ENCODE measurements around the gene PCCA.

Gene PCCA

DNA sequence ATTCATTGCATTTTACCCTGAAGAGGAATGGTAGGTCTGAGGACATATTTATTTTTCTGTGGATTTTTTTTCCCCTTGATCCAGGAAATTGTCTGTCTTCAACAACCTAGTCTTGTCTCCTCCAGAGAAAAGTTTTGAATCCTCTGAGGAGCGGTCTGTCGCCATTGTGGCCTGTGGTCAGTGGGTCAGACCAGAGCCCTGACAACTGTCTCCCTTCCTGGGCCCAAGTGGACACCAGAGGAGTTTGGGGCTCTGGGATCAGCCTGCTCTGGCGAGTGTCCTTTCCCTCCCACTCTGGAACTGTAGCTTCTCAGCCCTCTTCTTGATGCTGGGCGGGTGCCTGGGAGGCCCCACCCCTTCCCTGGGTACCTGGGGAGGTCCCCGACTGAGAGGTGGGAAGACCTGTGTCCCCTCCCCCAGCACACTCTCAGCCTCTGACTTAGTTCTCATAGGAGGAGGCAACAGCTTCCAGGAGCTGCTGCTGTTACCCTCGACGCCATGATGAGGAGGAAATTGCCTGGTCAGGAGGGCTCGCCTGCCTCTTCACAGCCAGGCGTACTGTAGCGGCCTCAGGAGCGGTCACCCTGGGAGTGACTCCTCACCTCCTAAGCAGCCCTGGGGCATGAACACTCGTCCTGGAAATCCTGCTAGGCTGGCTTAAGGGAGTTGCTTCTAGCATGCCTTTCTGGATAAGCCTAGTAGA is 389.4 kb downstream of the PCCA start:
- no peak for DNase-seq

DNA sequence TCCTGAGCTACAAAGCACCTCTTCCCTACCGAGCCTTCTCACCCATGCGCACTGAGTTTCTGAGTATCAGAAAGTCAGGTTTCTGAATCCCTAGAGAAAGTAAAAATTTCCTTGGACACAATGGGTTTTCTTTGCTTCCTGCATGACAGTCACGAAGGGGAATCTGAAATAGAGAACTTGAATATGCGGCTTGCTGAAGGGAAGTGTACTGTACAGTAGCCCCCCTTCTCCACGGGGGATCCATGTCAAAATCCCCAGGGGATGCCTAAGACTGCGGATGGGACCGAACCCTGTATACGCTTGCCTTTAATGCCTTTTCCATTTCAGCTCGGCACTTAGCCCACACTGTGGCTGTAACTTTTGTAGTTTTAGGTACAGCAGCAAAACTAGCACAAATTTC is 391.8 kb downstream of the PCCA start:
- no peak for DNase-seq

DNA sequence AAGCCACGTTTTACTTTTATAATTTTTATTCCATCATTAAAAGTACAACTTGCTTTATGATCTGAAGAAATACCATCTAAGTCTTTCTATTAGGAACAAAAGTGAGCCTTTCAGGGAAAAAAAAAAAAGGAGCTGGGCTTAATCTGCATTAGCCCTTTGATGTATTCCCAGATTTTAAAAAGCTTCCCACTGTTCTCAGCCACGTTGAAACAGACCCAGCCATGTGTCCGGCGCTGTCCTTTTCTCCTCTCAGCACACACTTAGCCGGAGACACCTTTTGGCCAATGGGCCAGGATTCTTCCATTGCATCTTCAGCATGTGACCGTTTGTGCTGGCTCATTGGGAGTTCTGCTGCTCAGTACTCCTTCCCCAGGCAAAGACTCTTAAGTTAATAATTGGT is 394.2 kb downstream of the PCCA start:
- no peak for DNase-seq

DNA sequence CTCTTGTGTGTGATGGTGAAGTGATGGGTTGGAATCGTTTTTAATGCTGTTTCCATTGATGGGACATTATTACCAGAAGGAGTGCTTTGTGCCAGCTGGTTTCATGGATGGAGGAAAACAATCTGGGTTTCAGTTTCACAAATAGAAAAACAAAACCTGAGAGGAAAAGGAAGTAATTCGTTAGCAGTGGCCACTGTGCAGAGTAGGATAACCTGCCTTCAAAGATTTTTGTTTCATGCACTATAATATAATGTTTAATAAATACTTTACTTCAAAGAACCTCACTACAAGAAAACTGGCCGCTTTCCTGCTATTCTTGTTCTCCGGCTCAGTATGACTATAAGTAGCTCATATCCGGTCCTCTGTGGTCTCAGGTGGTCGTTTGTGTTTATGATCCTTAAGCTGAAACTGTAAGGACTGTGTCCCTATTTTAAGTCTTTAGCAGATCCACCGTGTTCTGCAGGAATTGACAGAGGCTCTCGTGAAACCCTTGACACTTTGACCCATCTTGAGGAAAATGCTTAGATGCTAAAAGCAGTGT is 395.0 kb downstream of the PCCA start:
- DNase-seq, result no peak

DNA sequence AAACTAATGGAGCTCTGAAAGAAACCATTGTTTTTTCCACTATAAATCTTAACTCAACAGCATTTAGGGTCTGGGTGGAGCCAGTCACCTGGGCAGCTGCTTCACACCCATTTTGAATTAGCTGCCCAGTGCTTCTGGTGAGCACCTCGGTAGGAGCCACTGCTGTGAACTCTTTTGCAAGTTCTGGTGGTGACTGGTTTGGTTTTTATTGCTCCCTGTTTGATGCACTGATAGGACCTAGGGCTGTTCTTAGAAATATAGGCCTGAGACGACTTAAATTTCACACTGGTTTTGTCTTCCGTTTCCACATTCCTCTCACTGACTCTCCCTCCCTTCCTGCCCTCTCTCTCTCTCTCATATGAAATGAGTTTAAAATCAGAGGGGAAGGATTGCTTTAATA is 395.8 kb downstream of the PCCA start:
- no peak for DNase-seq

DNA sequence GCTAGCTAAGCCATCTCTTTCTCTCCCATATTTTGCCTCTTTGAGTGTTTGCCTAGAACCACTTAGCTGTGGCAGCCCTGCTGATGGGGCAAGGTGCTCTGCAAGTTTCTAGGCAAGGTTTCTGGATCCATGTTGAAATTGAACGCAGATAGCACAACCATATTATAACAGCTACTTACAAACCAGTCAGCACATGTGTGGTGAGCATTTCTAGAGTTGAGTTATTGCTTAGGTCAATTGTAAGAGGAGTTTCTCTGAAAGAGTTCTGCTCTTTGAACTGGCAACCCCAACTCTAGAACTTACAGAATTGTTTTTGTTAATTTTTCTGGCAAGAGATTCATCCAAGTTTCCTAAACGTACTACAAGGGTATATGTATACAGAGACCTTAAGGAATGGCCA is 396.4 kb downstream of the PCCA start:
- no peak for DNase-seq

DNA sequence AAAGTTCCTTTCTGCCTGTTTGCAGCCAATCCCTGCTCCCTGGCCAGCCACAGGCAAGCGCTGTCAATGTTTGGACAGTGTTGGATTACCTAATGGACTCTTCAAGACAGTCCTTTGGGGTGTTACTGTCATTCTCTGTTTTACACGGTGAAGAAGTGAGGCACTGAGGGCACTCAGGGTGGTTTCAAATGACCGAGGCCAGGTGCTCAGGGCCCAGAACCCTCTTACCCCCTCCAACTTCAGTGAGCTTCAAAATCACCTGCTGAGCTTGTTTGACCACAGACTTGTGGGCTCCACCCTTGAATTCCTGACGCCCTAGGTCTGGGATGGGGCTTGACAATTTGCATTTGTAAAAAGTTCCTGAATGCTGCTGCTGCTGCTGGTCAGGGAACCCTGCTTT is 401.8 kb downstream of the PCCA start:
- no peak for DNase-seq

DNA sequence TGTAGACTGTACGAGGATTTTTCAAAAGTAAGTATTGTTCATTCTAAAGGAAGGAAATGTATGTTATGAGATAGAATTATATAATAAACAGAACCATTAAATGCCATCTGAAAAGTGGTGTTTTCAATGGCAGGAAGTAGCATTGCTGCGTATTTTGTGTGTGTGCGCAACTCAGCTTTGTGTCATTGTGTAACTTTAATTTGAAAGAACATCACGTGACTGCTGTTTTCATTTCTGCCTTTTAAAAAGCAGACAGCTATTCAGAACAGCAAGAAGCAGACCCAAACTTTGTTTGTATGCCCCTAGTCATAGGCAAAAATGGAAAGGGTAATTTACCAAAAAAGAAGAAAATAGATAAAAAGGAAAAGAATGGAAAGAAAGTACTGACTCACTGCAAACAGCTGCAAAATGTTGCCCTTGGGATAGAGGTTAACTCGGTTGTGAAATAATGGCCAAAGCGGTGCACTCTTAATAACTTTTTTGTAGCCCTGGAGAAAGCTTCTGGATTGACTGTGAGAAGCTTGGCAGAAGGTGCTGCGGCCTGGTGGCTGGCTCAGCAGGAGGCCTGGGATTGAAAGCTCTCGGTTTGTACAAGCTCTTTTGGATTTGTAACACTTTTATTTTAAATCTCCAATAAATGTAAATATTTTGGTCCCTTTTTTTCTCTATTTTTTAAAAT is 402.4 kb downstream of the PCCA start:
- no peak for DNase-seq

DNA sequence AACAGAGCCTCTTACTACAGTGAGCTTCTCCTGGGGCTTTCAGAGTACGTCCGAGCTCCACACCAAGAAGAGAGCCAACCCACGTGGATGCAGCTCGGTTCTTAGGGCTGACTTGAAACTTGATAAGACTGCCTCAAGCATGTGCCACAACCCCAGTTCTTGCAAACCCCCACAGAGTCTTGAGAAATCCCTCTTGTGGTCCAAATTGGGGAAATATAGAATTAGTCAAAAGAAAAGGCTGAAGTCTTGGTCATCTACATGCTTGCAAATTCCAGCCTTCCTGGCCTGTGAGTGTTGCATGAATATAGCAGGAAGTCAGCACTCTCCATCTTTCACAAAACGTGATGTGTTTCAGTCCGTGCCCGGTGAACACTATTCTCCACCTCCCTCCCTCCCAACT is 404.5 kb downstream of the PCCA start:
- no peak for DNase-seq

DNA sequence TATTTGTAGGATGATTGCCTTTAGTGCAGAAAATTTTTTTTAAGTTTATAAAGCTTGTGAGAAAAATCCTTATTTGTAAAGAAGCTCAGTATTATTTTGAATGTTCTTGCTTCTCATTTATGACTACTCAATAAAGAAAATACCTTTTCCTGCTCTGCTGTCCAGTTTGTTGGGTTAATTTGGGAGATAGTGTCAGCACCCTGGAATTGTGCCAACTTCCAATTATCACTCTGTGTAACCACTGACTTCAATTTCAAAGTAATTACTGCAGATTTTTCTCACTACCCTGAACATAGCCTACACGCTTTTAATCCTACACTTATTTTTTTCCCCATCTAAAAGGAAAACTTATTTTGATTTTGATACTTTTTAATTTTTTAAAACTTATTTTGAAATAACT is 406.6 kb downstream of the PCCA start:
- DNase-seq, result no peak

DNA sequence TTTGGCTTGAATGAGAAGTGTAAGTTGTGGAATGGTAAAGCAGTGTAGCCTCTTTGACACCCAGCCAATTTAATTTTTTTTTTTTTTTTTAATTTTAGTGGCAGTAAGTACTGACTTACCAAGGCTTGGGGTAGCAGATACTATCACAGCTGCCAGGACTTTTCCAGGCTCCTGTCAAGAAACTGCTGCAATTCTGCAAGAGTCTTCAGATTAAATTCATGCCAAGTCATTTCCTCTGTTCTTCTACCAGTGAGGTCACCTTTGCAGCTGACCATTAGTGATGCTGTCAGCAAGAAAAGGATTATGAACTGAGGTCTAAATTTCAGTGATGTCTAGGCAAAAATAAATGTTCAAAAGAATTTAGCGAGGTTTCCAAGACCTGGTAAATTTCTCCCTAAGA is 408.5 kb downstream of the PCCA start:
- no peak for DNase-seq

DNA sequence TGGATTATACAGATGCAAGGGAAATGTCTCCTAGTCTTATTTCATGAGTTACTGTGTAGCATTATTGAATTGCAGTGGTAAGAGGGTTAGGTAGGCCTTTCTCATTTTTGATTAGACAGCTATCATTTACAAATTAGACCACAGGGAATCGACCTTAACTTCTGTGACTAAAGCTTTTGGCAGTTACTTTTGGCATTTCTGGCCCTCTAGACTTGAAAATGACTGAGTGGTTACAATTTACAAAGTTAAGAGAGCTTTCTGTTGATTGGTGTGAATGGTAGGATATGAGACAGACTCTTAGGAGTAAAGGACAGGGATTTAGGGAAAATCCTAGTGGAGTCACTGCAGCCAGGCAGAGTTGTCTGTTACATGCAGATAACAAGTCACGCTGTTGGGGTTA is 413.6 kb downstream of the PCCA start:
- no peak for DNase-seq

DNA sequence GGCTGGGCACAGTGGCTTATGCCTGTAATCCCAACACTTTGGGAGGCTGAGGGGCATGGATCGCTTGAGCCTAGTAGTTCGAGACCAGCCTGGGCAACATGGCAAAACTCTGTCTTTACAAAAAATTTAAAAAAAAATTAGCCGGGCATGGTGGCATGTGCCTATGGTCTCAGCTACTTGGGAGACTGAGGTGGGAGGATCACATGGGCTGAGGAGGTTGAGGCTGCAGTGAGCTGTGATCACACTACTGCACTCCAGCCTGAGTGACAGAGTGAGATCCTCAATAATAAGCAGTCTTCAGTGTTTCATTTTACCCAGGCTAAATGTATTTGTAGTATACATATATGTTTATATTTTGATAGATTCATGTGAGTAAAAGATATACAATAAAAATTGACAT is 414.7 kb downstream of the PCCA start:
- no peak for DNase-seq

DNA sequence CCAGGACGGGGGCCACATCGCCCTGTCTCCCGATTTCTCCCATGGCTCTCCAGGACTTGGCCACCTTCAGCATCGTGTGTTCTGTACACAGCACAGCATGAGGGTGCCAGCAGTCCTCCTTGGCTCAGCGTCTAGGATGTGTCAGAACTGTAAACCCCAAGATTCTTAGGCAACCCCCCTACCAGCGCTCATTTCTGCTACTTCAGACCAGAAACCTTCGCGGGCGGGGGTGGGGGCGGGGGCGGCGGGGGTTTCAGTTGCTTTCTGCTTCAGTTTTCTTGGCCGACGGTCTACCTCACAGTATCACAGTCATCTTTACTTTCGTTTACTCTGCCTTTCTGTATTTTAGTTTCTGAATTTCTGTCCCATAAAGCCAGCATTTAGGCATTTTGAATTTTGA is 417.3 kb downstream of the PCCA start:
- DNase-seq, result peak; percentile 64

DNA sequence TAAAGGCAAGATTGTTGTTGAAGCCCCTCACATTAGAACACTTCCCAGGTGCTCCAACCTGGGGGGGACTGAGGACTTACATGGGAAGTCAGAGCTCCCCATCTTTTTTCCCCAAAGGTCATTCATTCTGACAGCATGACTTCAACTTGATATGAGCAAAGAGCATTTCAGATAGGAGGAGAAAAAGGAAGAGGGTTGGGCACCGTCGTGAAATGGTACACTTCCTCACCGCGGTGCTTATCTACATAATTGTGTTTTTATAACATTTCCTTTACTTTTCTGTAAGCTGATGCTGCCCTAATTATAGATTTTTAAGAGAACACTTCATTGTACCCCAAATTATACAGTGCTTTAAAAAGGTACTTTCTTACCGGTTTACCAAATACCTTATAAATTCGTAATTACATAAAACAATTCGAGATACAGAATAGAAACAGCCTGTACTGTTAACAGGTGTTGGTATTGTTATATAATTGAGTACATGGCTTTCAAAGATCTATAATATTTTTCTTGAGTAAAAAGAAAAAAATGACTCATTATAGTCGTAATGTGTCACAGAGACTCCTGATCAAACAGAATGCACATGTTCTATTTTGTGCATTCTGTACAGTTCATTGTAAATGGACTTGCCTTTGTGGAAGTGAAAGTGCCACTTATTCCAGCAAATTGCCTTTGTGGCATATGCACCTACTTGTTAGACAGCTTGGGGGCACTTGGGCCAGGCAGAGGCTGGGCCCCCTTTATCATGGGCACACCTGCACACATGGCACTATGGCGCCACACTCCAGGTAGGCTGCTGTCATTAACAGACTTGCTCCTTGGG is 417.9 kb downstream of the PCCA start:
- no peak for DNase-seq

DNA sequence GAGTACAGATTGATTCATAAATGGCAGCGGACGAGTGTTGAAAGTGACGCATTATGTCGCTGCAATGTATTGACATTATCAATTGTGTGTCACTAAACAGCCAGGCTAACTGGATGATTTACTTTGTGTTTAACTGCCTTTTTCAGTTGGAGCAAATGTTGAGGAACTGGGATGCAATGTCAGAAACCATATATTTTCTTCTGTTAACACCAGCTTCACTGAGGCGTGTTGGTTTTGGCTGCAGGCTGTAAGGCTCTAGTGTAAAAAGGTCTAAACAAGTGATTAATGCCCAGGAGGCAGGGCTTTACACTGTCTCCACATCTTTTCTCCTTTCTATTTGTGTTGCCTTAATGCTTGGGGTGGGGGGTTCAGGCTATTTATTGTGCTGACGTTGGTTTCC is 419.6 kb downstream of the PCCA start:
- DNase-seq, result no peak

DNA sequence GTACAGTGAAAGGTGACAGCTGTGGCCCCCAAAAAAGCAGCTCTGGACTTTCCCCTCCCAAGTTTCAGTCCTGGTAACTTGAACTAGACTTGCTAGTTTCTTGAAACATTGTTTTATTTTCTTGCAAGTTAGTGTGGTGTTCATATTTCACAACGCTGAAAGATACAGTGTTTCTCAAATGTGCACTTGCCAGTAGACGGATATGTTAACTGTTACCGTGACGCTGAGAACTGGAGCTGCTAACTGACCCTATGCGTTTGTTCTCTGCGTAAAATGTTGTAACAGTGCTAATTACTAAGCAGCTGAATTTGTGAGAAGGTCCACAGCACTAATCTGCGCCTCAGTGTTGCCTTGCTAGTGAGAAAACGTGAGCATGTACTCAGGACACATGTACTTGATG is 420.1 kb downstream of the PCCA start:
- DNase-seq, result no peak

DNA sequence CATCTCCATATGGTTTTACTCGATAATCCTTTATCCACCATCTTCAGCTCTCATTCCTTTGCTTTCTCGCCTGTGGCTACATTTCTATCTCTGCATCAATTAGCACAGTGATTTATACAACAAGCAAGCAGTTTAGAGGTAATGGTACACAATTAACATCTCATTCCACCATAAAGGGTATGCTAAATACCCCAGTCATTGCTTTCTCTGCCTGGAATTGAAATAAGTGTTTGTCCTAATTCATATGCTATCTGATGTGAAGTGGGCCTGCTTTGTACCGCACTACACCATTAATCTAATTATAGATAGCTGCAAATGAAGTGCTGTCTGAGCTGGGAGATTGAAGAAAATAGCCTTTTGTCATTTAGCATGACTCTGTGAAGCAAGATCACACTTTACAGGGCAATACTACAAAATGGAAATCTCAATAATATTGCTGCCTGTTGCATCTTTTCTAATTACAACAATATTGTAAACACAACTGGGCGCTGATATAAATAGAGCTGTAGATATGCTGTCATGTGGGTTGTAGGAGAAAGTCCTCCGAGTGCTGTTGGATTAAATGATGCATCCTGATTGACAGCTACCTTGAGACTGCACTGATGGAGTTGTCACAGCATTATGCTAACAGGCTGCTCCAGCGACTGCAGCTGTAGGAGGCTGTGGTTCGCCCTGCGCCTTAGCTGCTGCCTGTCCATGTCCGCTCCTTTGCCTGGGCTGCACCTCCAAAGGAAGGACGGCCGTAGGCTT is 421.5 kb downstream of the PCCA start:
- DNase-seq, result no peak

DNA sequence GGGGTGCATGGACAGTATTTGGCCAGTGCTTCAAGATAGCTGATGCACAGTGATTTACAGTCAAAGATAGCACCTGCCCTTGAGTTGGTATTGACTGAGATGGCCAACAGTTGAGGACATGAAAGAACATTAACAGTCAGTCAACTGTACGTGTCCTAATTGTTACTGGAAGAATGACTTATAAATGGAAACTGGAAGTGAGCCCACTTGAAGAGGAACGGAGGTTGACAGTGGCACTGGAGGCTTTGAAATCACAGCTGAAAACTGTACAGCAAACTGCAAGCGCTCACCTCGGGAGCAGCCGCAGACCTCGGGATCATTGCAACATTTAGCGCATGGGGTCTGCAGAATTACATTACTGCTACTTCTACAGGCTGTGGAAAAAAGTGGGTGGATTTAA is 422.6 kb downstream of the PCCA start:
- DNase-seq, result no peak

DNA sequence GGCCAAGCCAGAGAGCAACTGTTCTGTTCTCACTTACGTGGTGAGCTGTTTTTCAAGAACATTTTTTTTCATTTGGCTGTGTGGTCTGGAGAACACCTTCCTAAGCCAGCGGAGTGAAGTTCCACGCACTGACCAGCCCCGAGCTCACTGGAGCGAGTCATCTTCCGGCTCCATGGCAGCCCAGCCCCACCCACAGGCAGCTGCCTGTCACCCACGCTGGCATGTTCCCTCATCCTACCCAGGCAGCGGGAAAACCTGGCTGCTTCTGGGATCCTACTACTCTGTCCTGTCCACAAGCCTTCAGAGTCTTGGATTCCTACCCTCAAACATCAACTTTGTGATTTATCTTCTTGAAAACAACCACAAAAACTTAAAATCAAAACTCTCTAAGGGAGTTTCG is 423.5 kb downstream of the PCCA start:
- DNase-seq, result no peak

DNA sequence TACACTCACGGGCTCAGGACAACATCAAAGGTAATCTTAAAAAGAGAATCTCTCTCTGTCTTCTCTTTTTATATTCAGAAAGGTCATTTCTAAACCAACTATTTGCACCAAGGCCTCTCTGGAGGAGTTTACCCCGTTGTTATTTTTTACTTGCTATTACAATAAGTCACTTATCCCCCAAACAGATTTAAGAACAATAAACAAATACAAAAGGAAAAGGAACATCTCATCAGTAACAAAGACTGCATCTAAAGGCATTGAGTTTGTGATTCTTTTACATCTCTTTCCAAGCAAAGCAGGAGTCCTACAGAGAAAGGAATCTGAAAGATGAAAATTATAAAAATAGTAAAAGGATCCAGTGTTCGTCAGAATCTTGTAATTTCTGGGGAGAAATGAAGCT is 424.3 kb downstream of the PCCA start:
- no peak for DNase-seq

DNA sequence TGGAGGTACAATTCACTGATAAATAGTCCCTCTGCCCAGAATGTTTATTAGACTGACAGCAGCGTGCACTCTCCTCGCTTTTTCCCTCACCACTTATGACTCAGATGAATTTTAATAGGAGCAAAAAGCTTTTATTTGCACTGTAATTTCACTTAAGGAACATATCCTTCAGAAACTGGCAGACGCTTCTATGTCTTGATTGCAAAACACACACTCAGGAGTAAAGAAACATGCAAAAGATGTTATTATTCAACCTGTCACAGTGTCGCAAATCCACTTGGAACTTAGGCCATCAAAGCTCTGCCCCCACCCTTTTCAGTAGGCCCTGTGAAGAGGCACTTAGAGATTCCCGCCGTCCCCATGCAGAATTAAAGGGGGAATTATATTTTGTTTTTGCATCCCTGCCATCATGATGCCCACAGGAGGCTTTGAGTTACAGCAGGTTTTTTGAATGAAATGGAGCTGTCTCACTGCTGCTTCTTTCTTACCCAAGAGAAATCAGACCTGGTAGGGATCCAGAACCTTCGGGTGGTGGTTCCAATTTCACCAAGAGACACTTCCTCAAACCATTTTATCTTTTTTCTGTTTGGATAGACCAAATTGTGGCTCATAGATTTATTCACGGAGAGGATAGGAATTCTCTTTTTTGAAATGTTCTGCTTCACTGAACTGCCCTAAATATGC is 425.2 kb downstream of the PCCA start:
- DNase-seq, result no peak
